Activated CD4-positive, alpha-beta T cell treated with anti-CD3 and anti-CD28 coated beads, Interleukin-2, amount 50 U/mL, for 4 hours (primary cell): ENCODE results near the gene TXNL4A.
A peak's percentile ranks its signal among the peaks of the same experiment; 100 is the strongest.

Experiments used
- DNase-seq, 2 experiments: peaks; one replicate each; pipeline ENCODE4 v3.0.0-alpha.2; 2020

Gene TXNL4A

GRCh38 chr18:79989195-79989497 is 783 bp upstream of the TXNL4A start:
- no peak for DNase-seq

- peak; percentile 29 to 36 for DNase-seq
These were observed 302 bp downstream of the TXNL4A start for GRCh38 chr18:79988071-79988450.

- DNase-seq: no peak
These were observed 797 bp downstream of the TXNL4A start for GRCh38 chr18:79987566-79987965.

GRCh38 chr18:79986726-79987125 is 1.6 kb downstream of the TXNL4A start:
- DNase-seq: no peak

- no peak for DNase-seq
These were observed 3.2 kb downstream of the TXNL4A start for GRCh38 chr18:79985172-79985571.

- DNase-seq: no peak
These were observed 4.6 kb downstream of the TXNL4A start for GRCh38 chr18:79983793-79984192.

- DNase-seq: no peak
These were observed 5.1 kb downstream of the TXNL4A start for GRCh38 chr18:79983253-79983652.

- no peak for DNase-seq
These were observed 5.6 kb downstream of the TXNL4A start for GRCh38 chr18:79982736-79983135.

GRCh38 chr18:79980585-79980984 is 7.8 kb downstream of the TXNL4A start:
- DNase-seq: no peak

GRCh38 chr18:79979843-79980242 is 8.5 kb downstream of the TXNL4A start:
- DNase-seq: no peak

- DNase-seq: no peak
These were observed 12.2 kb downstream of the TXNL4A start for GRCh38 chr18:79975985-79976680.

- DNase-seq: no peak
These were observed 13.3 kb downstream of the TXNL4A start for GRCh38 chr18:79975043-79975442.

GRCh38 chr18:79974025-79974654 is 14.2 kb downstream of the TXNL4A start:
- DNase-seq: no peak

GRCh38 chr18:79973517-79973916 is 14.8 kb downstream of the TXNL4A start:
- DNase-seq: no peak

GRCh38 chr18:79972720-79973119 is 15.6 kb downstream of the TXNL4A start:
- DNase-seq: no peak

- no peak for DNase-seq
These were observed 16.4 kb downstream of the TXNL4A start for GRCh38 chr18:79971986-79972385.

GRCh38 chr18:79971211-79971952 is 17.0 kb downstream of the TXNL4A start:
- no peak for DNase-seq

GRCh38 chr18:79970419-79971133 is 17.8 kb downstream of the TXNL4A start:
- no peak for DNase-seq

GRCh38 chr18:79965119-79965902 is 23.1 kb downstream of the TXNL4A start:
- DNase-seq: no peak

- peak; percentile 48 to 52 for DNase-seq
These were observed 23.8 kb downstream of the TXNL4A start, which contains the start of gene HSBP1L1 for GRCh38 chr18:79964330-79965118. Gene HSBP1L1, plus strand, starts transcription at chr18:79964643. Its CDS starts 93 bp downstream, at chr18:79964736.

- no peak for DNase-seq
These were observed 24.6 kb downstream of the TXNL4A start for GRCh38 chr18:79963658-79964329.
